NCI-H1105 treated with DMSO at 0.1 percent for 48 hours (cell line): ENCODE results near the gene ITGB1BP1.

Source experiments
- DNase-seq: peaks from one replicate; lab custom pipeline; 2025; lab: John Stamatoyannopoulos, UW

Gene ITGB1BP1

GRCh38 chr2:9377461-9378097, 45.7 kb downstream of the ITGB1BP1 start:
- no peak for DNase-seq

- DNase-seq = no peak
These were observed 47.4 kb downstream of the ITGB1BP1 start for GRCh38 chr2:9375857-9376428.

GRCh38 chr2:9374071-9374730, 49.1 kb downstream of the ITGB1BP1 start:
- no peak for DNase-seq

- no peak for DNase-seq
These were observed 49.9 kb downstream of the ITGB1BP1 start for GRCh38 chr2:9373476-9373875.

- no peak for DNase-seq
These were observed 50.3 kb downstream of the ITGB1BP1 start for GRCh38 chr2:9373047-9373446.

GRCh38 chr2:9370746-9371145, 52.6 kb downstream of the ITGB1BP1 start:
- no peak for DNase-seq

GRCh38 chr2:9366026-9366425, 57.3 kb downstream of the ITGB1BP1 start:
- DNase-seq = no peak

- no peak for DNase-seq
These were observed 57.8 kb downstream of the ITGB1BP1 start for GRCh38 chr2:9365498-9366019.

GRCh38 chr2:9364791-9365497, 58.4 kb downstream of the ITGB1BP1 start:
- DNase-seq = no peak

GRCh38 chr2:9364373-9364772, 59.0 kb downstream of the ITGB1BP1 start:
- no peak for DNase-seq

- no peak for DNase-seq
These were observed 62.6 kb downstream of the ITGB1BP1 start for GRCh38 chr2:9360701-9361100.

- no peak for DNase-seq
These were observed 63.2 kb downstream of the ITGB1BP1 start for GRCh38 chr2:9360110-9360509.

- DNase-seq = no peak
These were observed 63.9 kb downstream of the ITGB1BP1 start for GRCh38 chr2:9359463-9359862.

GRCh38 chr2:9358846-9359245, 64.5 kb downstream of the ITGB1BP1 start:
- DNase-seq = no peak

GRCh38 chr2:9356261-9356660, 67.1 kb downstream of the ITGB1BP1 start:
- DNase-seq = no peak

GRCh38 chr2:9355716-9356115, 67.6 kb downstream of the ITGB1BP1 start:
- no peak for DNase-seq

- DNase-seq = no peak
These were observed 68.1 kb downstream of the ITGB1BP1 start for GRCh38 chr2:9355270-9355669.

GRCh38 chr2:9354318-9354717, 69.0 kb downstream of the ITGB1BP1 start:
- DNase-seq = no peak
